WI38 (cell line): ENCODE measurements around the gene NLN.

Experiments
- H3K4me3 ChIP-seq: 2 replicates; pipeline ENCODE4 v1.5.1; 2011; ENCODE audit warnings: low read depth, mild to moderate bottlenecking, control low read depth, low read length
- TF ChIP-seq, protein P1 (sequence below): IDR thresholded peaks from 2 replicates; pipeline ENCODE4 v1.5.1; 2012; ENCODE audit warnings: low read depth, mild to moderate bottlenecking, control low read depth, low read length

Gene NLN

GRCh38 chr5:65695896-65696295, 26.1 kb upstream of the NLN start:
- no peak overlapping the region for H3K4me3 ChIP-seq
- TF ChIP-seq, protein P1, sequence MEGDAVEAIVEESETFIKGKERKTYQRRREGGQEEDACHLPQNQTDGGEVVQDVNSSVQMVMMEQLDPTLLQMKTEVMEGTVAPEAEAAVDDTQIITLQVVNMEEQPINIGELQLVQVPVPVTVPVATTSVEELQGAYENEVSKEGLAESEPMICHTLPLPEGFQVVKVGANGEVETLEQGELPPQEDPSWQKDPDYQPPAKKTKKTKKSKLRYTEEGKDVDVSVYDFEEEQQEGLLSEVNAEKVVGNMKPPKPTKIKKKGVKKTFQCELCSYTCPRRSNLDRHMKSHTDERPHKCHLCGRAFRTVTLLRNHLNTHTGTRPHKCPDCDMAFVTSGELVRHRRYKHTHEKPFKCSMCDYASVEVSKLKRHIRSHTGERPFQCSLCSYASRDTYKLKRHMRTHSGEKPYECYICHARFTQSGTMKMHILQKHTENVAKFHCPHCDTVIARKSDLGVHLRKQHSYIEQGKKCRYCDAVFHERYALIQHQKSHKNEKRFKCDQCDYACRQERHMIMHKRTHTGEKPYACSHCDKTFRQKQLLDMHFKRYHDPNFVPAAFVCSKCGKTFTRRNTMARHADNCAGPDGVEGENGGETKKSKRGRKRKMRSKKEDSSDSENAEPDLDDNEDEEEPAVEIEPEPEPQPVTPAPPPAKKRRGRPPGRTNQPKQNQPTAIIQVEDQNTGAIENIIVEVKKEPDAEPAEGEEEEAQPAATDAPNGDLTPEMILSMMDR = no peak

DNA sequence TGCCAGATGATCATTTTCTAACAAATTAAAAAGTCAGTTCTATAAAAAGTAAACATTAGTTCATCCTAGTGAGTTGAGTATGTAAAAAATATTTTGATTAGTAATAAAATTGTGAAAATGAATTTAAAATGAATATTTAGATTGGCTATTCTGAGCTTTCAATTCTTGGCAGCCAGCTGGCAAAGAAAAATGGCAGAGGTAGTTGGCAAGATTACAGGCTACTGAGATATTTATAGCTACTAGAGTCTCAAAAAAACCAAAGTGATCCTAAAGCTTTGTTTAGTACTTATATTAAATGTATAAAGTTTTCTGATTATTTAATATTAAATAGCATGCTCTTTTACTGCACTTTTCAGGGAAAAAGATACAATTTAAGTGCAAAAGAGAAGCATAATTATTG, 25.1 kb upstream of the NLN start:
- TF ChIP-seq, protein P1 = no peak
- H3K4me3 ChIP-seq = no peak overlapping the region

- TF ChIP-seq, protein P1 = no peak
- no peak overlapping the region for H3K4me3 ChIP-seq
Measured at GRCh38 chr5:65699338-65699737, 22.7 kb upstream of the NLN start.

GRCh38 chr5:65702036-65702435, 20.0 kb upstream of the NLN start:
- no peak overlapping the region for H3K4me3 ChIP-seq
- TF ChIP-seq, protein P1 = no peak

- TF ChIP-seq, protein P1 = no peak
- no peak overlapping the region for H3K4me3 ChIP-seq
Measured at GRCh38 chr5:65704621-65705239, 17.3 kb upstream of the NLN start.

DNA sequence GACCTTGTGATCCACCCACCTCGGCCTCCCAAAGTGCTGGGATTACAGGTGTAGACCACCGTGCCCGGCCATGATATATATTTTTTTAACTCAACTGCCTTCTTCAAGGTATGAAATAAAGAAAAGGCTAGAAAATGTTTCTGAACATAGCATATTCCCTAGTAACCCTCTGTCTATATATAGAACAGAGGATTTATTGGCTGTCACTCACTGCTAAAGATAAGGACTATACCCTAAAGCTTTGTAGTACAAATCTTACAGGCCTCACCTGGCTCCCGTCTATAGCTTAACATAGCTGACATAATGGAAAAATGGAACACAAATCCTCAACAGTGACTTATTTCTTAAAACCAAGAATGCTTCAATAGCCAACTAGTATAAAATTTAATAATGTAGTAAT, 14.3 kb upstream of the NLN start:
- H3K4me3 ChIP-seq = no peak overlapping the region
- TF ChIP-seq, protein P1 = no peak

GRCh38 chr5:65708145-65708544, 13.9 kb upstream of the NLN start:
- TF ChIP-seq, protein P1 = no peak
- no peak overlapping the region for H3K4me3 ChIP-seq
